Measurements from ENCODE around the gene RAB11FIP5.

DNA sequence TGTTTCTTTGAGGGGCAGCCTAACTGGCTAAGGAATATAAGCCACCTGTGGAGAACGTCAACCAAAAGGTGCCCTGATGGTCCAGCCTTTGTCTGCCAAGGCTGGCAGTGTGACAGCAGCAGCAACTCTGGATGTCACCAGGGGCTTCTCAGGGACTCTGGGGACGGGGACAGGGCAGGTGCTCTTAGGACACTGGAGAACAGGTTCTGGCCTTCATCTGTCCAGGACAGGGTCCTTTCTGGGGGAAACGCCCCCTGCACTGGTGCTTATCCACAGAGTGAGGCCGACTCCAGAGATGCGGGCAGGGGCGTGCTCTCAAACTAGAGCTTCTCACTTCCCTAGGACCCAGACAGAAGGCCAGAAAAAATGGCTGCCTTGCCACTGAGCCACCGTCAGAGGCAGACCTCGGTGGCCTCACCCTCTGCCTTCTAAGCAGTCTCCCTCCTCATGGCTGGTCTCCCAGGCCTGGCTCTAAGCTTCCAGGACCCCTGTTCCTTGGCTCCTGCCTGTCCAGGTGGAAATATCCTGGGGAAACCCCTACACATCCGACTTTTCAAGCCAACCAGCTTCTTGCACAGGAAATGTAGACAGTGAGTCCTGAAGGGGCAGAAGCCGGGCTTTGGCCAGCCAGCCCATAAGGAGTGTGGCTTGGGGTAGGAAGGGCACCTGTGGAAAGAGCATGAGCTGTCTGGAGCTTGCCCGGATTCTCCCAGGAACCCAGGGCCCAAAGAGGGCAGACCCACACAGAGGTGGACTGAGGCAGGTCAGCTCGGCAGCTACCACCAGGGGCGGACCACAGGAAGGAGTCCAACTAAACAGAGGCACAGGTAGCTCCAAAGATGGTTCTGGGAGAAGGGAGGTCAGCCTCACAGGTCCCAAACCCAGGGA, 30.0 kb downstream of the RAB11FIP5 start:
- no peak for TF ChIP-seq GATA2 (IDR thresholded peaks at IDR 0.05; ENCODE audit: low read depth, low read length)
- TF ChIP-seq GATA3 (IDR thresholded peaks at IDR 0.05; ENCODE audit: low read depth, low read length): no peak

All from SH-SY5Y (cell line).